ENCODE results near the gene CYTIP.

Gene CYTIP

GRCh38 chr2:157465554-157465953, 21.7 kb upstream of the CYTIP start:
- no peak for DNase-seq (ENCODE audit: low read depth in 2 of 2, low spot score in 1 of 2)

DNA sequence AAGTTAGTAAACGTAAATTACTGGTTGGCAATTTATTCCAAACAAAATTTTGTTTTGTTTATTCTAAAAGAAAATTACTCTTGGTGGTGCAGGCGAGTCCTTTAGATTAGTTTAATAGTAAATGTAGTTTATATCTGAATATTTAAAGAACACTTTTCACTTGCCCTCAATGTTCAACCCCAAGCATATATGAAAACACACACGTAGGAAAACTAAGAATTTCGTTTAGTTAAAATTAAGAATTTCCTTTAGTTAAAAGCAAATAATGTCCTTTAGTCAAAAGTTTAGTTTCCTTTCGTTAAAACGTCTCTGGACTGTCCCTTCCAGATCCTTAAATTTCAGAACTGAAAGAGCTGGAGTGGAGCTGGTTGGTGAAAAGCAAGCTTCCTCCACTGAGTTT, 19.1 kb upstream of the CYTIP start:
- no peak for DNase-seq (ENCODE audit: low read depth in 2 of 2, low spot score in 1 of 2)

DNA sequence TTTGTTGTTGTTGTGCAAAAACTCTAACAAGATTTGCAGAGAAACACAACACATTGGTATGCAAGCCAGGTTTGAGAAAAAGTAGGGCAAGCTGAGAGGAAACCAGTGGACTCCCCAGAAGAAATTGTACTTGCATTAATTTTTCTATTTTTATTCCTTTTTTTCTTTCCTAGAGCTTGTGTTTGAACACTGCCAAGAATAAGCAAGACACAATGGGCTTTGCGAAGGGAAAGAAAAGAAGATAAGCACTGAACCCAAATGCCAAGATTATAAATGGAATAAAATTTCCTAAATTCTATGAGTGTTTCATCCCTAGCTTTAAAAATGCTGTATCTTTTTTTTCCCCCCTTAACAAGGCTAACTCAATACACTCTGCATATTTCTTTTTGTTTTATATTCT, 17.0 kb upstream of the CYTIP start:
- DNase-seq (ENCODE audit: low read depth in 2 of 2, low spot score in 1 of 2): no peak

DNA sequence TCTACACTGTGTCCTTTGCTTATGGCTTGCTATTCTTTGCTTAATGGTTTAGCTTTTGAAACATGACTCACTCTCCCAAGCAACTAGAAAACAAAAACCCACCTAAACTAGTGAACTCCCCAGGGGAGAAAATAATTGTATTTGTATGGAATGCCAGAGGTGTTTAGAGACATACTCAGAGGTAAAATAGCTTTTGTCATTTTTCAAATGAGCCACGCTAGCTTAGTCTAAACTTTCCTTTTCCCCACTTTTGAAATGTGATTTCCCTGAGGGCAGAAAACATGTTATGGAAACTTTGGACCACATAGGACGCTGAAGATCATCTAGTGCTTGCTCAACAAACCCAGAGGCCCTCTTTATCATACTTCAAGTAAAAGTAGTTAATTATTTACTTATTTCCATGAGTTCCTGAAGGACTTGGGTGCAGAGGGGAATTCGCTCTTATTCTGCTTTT, 16.5 kb upstream of the CYTIP start:
- DNase-seq (ENCODE audit: low read depth in 2 of 2, low spot score in 1 of 2): no peak

DNA sequence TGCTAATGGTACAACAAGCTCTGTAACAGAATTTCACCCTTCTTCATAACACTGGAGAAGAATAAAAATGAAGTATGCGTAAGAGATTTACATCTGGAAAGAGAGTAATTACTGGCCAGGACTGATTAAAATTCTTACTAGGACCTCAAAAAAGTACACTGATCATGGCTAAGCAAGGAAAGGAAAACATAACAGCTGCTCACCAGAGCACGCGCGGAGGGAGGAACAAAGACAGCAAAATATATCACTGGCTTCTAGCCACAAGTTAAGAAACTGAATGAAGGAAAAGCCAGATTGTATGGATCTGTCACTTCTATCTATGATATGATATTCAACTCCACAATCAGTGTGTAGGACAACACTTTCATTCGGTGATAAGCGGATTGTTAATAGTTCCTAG, 15.6 kb upstream of the CYTIP start:
- no peak for DNase-seq (ENCODE audit: low read depth in 2 of 2, low spot score in 1 of 2)

DNA sequence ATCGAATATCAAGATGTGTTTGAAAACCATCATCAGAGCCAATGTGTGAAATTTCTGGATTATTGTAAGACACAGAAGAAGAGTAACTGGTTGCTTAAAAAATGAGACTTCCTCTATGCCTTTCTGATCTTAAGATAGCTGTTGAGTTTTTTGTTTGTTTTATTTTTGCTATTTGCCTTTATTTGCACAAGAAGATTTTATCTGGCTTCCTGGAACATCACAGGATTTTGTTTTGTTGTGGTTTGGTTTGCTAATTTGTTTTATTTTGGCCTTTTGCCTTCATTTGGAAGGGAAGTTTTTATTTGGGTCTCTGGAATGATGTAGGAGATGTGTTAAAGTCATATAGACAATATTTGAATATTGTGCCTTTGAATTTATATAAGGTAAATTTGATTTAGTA, 3.9 kb upstream of the CYTIP start:
- DNase-seq (ENCODE audit: low read depth in 2 of 2, low spot score in 1 of 2): no peak

DNA sequence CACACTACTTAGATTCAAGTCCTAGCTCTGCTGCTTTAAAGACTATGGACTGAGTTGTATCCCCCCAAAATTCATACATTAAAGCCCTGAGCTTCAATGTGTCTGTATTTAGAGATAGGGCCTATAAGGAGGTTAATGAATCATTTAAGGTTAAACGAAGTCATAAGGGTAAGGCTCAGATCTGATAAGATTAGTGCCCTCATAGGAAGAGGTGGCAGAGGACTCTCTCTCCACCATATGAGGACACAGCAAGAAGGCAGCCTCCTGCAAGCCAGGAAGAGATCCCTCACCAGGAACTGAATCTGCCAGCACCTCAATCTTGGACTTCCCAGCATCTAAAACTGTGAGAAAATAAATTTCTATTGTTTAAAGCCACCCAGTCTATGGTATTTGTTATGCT, 3.1 kb upstream of the CYTIP start:
- DNase-seq (ENCODE audit: low read depth in 2 of 2, low spot score in 1 of 2): no peak

DNA sequence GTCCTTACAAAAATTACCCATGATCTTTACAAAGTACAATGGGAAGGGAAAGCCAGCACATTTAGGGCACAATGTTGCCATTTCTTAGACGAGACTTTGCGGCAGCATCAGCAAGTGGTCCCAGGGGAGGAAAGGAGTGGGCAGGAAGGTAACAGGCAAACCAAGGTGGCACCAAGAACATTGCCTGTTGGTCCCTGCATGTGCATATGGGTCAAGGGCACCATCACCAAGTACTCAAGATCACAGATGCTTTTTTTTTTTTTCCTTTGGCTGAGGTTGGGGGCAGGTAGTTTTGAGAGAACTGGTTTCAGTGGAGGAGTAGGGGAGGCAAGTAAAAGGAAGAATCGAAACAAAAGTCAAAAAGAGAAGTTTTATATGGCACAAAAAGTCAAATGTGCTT, 752 bp upstream of the CYTIP start:
- no peak for DNase-seq (ENCODE audit: low read depth in 2 of 2, low spot score in 1 of 2)

DNA sequence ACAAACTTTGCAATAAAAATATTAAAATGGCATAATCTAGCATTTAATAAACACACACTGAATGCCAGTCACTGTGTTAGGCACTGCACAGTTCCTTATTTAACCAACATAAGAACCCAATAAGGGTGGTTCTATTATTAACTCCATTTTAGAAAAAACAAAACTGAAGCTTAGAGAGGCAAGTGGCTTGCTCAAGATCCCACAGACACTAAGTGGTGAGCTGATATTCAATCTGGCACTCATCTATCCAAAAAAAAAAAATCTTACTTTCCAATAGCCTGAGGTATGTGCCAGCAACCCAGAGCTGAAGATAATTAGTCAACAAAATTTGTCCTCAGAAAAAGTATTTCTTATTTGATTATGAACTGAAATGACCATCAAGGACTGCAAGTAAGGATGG, 799 bp downstream of the CYTIP start:
- DNase-seq (ENCODE audit: low read depth in 2 of 2, low spot score in 1 of 2): no peak

GRCh38 chr2:157442636-157443035, 1.3 kb downstream of the CYTIP start:
- no peak for DNase-seq (ENCODE audit: low read depth in 2 of 2, low spot score in 1 of 2)

GRCh38 chr2:157442191-157442590, 1.7 kb downstream of the CYTIP start:
- no peak for DNase-seq (ENCODE audit: low read depth in 2 of 2, low spot score in 1 of 2)

GRCh38 chr2:157441072-157441454, 2.8 kb downstream of the CYTIP start:
- DNase-seq (ENCODE audit: low read depth in 2 of 2, low spot score in 1 of 2): no peak

GRCh38 chr2:157440404-157441071, 3.4 kb downstream of the CYTIP start:
- no peak for DNase-seq (ENCODE audit: low read depth in 2 of 2, low spot score in 1 of 2)

DNA sequence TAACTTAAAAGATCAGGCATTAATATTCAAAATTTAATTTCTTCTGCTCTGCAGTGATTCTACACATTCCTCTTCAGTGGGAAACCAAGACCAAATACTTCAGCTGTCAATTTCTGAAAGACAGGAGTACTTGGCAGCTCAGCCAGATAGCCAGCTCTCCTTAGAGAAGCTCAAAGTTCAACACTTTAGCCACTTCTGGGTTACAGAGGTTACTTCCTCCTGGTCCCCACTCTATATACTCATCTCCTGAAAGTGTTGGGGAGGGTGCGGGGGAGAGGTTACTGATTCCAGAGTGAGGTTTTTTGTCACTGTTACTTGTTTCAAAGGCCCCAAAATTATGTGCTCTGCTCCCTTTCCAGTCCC, 4.1 kb downstream of the CYTIP start:
- DNase-seq (ENCODE audit: low read depth in 2 of 2, low spot score in 1 of 2): no peak

DNA sequence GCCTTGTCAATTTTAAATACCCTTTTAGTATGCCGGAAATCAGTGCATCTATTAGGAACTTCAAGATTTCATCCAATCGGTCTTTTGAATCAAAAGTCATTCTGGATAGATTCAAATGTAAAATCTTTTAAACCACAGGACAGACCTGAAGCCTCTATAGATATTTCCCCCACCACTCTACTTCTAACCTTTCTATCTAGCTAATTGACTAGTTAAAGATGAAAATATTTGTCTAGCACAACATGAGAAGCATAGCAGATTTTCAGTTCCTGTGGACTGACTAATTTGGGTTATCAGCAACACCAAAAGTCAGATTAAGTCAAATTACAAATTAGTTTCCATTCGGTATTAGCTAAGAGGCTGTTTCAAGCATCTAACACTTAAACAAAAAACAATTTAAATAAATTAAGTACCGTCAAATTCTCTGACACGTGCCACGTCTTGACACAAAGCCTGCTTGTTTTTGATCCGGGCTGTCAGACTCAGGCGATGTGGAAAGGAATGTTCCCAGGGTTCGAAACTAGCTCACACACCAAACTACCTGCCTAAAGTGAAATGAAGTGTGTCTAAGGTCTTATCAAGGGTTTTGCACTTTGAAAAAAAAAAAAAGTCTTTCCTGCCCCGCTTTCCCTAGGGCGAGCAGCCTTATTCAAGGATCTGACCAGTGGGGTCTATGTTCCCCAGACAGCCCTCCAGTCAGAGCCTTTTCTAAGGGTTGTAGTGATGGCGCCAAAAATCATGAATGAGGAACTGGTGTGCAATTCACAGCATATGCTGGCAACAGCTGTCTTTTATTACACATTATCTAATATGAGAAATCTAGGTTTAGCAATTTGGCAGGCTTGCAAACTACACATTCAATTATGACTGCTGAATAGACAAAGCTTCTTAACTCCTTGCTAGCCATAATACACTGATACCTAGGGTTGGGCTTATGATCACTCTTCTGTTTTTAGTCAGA, 4.7 kb downstream of the CYTIP start:
- DNase-seq (ENCODE audit: low read depth in 2 of 2, low spot score in 1 of 2): no peak

- no peak for DNase-seq (ENCODE audit: low read depth in 2 of 2, low spot score in 1 of 2)
Observed at GRCh38 chr2:157433394-157433793, 10.5 kb downstream of the CYTIP start.

DNA sequence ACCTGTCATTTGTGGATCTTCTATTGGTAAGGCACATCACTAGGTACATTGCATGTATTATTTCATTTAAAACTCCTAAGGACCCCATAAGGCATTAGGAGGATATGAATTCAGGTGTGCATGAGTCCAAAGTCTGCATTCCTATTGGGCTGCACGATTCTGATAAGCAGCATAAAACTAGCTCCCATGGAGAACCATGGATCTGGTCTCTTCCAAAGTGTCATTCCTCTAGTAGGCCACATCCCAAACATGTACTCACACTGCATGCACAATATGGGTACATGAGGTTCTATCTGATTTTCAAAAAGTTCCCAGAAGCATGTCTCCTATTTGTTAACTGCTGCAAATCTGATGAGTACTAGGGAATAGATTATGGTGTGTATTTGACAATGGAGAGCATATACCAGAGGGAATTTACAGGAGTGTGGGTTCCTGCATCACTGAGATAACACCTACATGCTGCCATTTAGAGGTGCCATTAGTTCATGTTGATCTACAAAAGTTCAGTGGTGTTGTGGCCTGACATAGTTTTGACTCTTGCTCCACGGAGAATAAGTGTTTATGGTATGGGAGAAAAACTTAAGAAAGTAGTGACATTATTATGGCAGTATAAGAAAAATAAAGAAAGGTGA, 11.3 kb downstream of the CYTIP start:
- DNase-seq (ENCODE audit: low read depth in 2 of 2, low spot score in 1 of 2): no peak

DNA sequence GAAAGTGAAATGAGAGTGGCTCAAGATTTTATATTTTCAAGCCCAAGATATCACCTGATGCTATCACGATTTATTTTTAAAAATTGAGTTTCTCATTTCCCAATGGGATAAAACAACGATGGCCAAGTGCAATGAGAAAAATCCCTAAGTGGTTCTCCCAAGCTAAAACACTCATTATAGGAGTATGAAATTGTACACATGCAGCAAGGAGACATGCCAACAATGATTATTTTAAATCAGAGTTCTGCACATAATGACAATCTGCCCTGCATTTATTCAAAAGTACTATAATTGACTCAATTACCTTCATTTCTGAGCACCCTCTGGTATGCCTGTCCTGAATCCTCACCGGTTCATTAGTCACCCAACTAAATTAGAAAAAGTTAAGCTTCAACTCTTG, 12.7 kb downstream of the CYTIP start:
- no peak for DNase-seq (ENCODE audit: low read depth in 2 of 2, low spot score in 1 of 2)

GRCh38 chr2:157428500-157429175, 15.3 kb downstream of the CYTIP start:
- DNase-seq (ENCODE audit: low read depth in 2 of 2, low spot score in 1 of 2): no peak

DNA sequence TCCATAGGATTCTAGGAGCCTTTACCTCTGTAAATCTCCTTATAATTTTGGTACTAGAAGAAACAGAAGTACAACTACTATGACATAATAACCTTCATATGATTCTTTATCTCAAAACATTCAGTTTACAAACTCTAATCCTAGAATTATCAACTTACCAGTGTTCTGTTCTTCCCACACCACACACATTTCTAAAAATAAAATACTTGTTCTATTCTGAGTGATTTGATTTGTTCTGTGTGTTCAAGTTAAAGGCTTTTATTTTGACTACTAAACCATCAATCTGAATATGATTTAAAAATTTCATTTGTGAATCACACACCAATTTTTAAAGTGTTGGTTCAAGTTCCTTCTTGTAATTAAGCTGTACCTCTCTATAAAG, 16.0 kb downstream of the CYTIP start:
- no peak for DNase-seq (ENCODE audit: low read depth in 2 of 2, low spot score in 1 of 2)

All from stimulated activated CD8-positive, alpha-beta memory T cell treated with anti-CD3 and anti-CD28 coated beads, Interleukin-4, amount 100 ng/mL, for 1 hour (primary cell).